Embryonic facial prominence (tissue), 1 donor: ENCODE measurements around the gene PACS2.

Experiments used
- DNase-seq: peaks from one replicate; pipeline ENCODE4 v3.0.0-alpha.2; 2016; ENCODE audit errors: extremely low spot score

Gene PACS2

DNA sequence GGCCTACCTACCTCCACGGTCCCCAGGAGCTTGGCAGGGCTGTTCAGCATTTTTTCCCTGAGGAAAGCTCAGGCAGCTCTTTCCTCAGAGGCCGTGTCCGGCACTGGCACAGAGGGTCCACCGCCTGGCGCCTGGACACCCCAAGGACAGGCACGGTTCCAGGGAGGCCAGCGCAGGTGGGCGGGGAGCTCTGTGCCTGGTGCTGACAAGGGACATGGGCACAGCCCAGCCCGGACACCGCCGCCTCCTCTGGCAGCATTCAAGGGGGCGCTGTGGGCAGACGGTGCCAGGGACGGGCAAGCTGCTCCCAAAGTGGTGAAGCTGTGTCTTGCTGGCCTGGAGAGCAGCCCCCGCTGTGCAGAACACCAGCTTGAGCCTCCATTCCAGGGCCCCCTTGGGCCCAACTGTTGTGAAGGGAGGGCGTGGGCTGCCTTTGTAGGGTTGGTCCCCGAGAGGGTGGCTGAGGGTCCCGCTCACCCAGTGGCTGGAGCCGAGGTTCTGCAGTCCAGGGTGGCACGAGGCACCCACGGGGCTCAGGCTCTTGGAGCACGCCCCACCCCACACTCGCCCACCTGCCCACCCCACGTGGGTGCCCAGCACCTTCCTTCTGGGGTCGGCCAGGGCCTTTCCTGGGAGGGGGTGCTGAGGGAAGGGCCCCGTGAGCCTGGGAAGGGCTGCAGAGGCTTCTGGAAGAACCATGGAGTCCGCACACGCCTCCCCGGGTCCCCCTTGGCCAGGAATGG is 54.5 kb downstream of the PACS2 start:
- no peak for DNase-seq

GRCh38 chr14:105369653-105370040 is 55.1 kb downstream of the PACS2 start:
- DNase-seq: no peak

GRCh38 chr14:105374389-105374788 is 59.8 kb downstream of the PACS2 start:
- DNase-seq: no peak

DNA sequence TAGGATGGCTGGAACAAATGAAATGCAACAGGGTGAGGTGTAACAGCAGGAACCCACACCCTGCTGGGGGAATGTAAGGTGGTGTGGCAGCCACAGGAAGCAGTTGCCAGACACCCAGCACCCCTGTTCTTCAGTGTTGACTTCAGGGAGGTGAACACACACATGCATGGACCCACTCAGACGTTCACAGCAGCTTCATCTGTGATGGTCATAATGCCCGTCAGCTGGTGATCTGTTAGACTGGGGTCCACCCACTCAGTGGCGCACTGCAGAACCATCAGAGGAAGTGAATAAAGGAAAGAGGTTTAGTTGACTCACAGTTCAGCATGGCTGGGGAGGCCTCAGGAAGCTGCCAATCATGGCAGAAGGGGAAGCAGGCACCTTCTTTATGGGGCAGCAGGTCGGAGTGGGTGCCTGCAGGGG is 61.1 kb downstream of the PACS2 start:
- DNase-seq: no peak

DNA sequence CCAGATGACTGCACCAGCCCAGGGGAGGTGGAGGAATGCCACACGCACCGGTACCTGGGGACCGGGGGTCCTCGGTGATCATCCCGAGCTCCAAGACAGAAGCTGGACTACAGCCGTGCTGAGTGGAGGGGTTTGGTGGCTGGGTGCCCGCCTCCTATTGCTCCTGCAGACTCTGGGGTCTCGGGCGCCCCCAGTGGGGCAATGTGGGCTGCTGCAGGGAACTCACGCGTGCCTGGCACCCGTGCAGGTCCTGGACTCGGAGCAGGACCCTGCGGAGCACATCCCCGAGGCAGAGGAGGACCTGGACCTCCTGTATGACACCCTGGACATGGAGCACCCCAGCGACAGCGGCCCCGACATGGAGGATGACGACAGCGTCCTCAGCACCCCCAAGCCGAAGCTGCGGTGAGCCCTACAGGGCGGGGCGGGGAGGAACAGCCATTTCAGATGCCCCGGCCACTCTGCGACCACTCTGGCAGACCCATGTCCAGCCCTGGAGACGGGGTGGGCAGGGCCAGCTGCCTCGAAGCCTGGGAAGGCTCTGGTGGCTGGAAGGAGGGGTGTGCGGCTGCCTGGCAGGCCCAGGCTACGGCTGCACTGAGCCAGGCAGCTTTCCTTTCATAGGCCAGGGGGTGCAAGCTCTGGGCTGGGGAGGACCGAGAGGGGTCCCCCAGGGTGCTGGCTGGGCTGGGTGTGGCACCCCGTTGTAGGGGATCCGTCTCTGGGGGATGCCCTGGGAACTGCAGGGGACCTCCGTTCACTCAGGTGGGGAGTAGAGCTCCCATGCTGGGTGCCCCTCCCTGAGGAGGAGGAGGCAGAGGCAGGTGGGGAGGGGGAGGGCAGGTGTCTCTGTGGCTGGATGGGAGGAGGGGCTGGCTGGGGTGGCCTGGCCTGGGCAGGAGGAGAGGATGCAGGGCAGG is 62.2 kb downstream of the PACS2 start:
- no peak for DNase-seq

GRCh38 chr14:105377555-105378182 is 63.1 kb downstream of the PACS2 start:
- DNase-seq: no peak

DNA sequence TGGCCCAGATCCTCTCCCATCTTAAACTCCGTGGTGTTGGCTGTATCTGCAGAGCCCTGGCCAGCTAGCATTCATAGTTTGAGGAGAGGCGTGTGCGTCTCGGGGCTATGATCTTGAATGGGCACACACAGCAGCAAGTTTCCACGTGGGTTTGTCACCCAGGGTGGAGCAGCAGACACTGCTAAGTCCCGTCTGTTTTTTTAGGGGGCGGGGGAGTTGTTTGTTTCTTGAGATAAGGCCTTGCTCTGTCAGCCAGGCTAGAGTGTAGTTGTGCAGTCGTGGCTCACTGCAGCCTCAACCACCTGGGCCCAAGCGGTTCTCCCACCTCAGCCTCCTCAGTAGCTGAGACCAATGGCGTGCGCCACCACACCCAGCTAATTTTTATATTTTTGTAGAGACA is 63.7 kb downstream of the PACS2 start:
- DNase-seq: no peak

DNA sequence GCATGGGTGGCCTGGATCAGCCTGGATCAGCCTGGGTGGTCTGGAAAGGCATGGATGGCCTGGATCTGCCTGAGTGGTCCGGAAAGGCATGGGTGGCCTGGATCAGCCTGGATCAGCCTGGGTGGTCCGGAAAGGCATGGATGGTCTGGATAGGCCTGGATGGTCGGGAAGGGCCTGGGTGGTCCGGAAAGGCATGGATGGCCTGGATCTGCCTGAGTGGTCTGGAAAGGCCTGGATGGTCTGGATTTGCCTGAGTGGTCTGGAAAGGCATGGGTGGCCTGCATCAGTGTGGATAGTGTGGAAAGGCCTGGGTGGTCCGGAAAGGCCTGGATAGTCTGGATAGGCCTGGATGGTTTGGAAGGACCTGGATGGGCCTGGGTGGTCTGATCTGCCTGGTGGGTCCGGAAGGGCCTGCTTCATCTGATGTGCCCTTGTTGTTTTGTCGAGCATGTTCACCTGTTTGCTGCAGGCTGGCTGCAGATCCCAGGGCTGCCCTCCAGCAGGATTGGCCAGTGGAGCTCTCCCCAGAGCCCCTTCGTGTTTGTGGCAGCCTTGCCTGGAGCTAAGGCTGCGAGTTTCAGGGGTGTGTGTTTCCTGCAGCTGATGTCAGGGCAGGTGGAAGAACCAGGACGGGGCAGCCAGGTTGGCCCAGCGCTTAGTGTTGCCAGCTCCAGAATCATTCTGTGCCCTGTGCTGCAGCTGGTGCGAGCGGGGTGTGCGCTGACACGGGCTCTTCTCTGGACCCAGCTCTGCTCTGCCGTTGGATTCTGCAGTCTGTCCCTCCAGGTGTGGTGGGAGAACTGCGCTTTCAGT is 64.5 kb downstream of the PACS2 start:
- no peak for DNase-seq

DNA sequence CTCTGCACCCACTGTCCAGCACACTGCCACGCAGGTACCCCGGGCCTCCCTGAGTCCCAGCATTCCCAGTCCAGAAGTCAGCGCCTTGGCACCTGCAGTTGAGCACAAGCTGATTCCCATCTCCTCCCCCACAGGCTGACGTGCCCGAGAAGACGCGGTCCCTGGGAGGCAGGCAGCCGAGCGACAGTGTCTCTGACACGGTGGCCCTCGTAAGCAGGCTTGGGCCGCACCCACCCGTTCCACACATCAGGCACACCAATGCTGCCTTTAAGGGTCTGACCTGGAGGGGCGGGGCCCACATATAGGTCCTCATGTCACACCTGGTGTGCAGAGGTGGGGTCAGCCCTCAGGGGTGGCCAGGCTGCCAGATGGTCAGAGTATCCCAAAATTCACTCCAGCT is 65.4 kb downstream of the PACS2 start:
- DNase-seq: no peak

DNA sequence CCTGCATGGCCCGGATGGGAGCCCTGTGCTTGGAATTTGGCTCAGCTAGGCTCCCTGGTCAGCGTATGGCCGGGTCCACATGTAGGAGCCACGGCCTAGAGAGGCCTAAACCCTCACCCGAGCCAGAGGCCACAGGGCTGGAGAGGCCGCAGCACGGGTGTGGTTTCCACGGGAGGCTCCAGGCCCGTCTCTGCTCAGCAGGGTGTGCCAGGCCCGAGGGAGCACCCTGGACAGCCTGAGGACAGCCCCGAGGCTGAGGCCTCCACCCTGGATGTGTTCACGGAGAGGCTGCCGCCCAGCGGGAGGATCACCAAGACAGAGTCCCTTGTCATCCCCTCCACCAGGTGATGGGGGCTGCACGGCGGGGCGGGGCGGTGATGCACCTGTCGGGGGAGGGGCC is 66.2 kb downstream of the PACS2 start:
- no peak for DNase-seq

- no peak for DNase-seq
These were observed 67.1 kb downstream of the PACS2 start for GRCh38 chr14:105381446-105382342.

GRCh38 chr14:105382343-105383082 is 68.0 kb downstream of the PACS2 start:
- no peak for DNase-seq

DNA sequence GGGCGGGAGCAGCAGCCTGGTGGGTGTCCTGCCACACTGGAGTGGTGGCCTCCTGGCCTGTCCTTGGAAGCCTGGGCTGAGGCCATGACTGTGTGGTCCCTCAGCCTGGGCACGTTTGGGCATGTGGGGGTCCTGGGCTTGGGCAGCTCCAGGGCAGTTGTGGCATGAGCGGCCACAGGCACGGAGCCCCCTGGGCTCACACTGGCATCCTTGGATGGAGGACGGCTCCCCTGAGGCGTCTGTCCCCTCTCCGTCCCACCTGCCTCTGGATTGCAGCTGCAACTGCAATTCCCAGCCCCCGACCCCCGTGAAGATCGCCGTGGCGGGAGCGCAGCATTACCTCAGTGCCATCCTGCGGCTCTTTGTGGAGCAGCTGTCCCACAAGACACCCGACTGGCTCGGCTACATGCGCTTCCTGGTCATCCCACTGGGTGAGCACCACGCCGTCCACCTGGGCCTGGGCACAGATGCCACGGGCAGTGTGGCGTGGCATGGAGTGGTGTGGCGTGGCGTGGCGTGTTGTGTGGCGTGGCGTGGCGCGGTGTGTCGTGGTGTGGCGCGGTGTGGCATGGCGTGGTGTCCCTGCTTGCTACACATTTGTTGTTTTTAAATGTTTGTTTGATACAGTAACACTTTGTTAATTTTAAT is 68.7 kb downstream of the PACS2 start:
- no peak for DNase-seq

DNA sequence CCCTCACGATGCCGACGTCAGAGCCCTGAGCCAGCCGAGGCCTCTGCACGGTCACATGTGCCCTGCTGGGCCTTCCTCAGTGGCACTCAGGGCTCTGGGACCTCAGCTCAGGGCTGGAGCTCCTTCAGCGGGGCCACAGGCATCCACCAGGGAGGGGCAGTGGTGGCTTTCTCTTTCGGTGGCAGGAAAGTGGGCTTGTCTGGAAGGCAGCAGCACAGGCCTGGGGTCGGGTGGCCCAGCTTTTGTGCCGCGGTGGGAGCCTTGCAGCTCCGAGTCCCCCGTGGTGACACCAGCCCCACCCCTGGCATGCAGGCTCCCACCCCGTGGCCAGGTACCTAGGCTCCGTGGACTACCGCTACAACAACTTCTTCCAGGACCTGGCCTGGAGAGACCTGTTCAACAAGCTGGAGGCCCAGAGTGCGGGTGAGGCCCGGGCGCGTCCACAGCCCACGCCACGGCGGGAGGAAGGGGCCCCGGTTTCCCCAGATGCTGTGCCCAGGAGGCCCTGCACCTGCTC is 69.6 kb downstream of the PACS2 start:
- no peak for DNase-seq

- DNase-seq: no peak
These were observed 70.2 kb downstream of the PACS2 start for GRCh38 chr14:105384605-105385321.

- no peak for DNase-seq
These were observed 70.7 kb downstream of the PACS2 start for GRCh38 chr14:105385322-105385637.

GRCh38 chr14:105385698-105386365 is 71.3 kb downstream of the PACS2 start:
- DNase-seq: no peak
